GM21526 (cell line): Measurements from ENCODE around the gene PTPN21.

Experiments
- ATAC-seq: cut with Tn5 transposase; IDR thresholded peaks from one replicate; pipeline ENCODE4 v1.9.1; 2021; ENCODE audit warnings: moderate library complexity; ENCODE audit not compliant: unreplicated experiment, low FRiP score

PTPN21 gene

DNA sequence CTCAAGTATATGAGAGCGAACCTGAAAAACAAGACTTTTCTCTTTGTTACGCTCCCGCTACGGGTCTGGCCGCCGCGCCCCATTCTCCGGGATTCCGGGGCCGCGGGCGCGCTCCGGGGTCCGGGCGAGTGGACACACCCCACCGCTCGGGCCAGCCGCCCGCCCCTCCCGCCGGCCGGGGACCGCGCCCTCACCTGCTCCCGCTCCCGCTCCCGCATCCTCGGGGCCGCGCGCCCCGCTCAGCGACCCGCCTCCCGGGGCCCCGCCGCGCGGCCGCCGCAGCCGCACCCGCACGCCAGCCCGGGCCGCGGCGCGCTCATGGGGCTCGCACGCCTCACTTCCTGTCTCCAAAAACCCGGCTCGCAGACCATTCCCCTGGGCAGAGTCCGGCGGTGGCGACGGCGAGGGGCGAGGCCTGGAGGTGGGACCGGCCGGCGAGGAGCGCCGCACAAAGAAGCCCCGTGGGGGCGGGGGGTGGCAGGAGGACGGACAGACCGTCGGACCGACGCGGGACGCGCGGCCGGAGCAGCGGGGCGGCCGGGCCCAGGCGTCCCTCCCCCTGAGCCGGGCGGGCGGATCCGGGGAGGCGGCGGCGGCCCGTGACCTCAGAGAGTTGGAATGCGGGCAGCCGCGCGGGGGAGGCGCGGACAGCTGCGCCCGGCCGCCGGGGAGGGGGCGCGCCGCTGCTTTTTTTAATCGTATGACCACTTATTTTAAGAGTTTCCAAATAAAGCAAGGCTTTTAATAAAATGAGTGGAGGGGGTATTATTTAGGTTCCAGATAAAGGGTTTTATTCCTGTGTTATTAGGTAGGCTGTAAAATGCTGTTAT lies at the start of gene PTPN21:
TSS of gene PTPN21 (minus strand) at position 551 of the 830 bp plus-strand sequence. CDS start 4,590 bp downstream, outside the sequence.
- ATAC-seq: no peak

DNA sequence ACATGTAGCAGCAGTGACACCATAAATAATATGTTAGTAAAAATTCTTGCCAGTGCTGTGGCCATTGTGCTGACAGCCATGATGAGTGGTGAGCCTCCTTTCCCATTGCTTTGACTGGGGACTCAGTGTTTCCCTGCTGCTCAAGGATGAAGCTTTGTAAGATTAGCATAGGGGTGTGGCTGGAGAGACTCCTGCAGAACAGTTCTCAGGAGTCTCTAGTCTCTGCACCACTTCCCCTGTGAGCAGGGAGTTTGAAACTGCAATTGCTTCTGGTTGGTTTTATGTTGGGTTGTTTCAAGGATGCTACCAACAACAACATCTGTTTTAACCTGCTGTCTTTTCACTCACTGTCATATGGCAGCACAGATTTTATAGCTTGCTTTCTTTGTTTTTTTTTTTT lies 49.4 kb upstream of the PTPN21 start:
- ATAC-seq: no peak

DNA sequence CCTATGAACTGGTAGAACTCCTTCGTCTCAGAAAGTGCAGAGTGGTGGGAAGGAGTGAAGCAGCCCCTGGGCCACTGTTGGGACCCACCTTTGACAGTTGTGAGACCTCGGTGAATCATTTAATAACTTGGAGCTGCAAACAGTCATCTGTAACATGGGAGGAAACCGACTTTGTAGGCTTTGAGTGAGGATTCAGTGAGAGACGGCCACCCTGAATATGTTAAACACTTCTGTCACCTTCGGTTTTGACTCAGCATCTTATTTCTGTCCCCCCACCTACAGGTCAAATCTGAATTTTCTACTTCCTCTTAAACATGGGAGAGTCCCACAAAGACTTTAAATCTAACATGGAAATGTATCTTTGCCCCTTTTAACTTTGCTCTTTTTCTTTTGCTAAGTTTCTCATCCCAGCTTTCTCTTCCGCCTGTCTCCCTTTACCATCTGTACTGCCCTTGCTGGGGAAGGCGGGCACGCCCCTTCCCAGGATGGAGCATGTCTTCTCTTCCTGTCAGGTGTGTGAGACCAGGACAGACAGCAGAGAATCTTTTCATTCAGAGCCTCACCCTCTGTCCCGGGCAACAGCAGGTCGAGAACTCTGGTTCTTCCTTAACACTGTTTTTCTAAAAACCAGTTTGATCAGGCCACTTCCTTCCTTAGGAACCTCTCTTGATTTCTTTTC lies 45.1 kb upstream of the PTPN21 start:
- peak; percentile 91 for ATAC-seq

DNA sequence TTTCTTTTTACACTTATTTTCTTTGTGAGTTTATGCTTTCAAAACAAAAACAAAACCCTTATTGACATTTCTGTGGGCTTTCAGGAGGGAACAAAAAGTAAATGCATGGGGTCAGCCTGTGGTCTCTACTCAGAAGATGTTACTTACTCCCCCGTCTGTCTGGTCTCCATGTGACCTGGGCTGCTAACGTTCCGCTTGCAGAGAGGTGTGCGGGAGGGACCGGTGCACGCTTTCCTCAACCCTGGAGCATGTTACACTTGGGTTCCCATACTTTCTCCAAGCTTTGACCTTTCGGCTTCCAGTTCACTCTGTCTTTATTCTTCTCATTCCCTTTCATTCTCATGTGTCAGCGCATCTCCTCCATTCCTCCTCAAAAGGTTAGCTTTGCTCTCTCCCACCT lies 44.5 kb upstream of the PTPN21 start:
- ATAC-seq: peak; percentile 33

DNA sequence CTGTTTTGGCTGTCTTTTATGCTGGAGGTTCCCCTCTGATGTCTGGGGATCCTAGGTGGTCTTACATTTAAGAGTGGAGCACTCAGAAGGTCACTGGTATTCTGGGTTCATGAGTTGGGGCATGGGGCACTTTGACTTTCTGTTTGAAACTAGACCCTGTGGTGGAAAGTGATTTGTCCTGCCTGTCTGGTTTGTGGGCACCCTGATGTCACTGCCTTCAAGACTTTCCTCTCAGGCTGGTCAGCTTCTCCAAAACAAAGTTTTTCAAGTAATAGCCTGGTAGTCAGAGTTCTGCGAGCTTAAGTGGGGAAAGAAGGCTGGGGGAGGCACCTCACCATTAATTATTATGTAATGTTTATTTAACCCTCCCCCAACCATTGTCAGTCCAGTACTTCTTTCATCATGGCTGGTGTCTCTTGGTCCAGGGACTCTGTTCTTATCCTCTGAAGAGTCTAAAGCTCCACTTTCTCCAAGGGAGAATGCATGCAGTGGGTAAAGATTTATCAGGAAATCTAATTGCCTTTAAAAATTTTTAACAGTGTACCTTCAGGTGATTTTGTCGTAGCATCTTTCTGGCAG lies 43.4 kb upstream of the PTPN21 start:
- ATAC-seq: no peak

DNA sequence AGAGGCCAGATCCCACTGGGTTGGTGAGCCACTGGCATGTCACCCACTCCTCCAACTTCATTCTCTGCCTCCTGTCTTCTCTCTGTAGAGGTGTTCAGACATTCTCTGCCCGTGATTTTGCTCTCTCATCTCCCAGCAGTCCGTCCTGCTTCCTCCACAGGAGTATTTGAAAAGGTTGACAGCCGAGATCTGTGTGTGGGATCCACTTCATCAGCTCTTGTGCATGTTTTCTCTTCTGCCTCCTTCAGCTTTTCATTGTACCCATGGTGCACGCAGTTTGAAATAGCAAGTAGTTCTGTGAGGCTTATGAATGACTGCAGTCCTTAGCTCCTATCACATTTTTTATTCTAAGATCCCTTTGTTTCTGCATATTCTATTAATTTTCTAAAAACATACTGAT lies 42.8 kb upstream of the PTPN21 start:
- ATAC-seq: no peak

DNA sequence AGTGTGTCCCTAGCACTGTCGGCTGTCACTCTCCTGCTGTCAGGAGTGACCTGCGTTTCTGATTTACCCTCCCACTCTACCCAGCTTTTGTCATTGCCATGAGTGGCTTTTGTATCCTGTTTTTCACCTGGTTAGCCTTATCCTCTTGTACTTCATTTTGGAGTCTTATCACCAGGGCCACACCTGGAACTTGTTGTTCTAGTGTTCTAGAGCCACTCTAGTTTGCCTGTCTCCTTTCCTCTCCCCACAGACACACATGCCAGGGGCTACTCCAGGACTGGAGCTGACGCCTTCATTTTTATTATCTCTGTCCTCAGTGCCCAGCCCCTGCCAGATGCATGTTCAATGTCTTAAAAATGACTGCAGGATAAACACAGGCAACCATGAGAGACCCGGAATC lies 42.2 kb upstream of the PTPN21 start:
- no peak for ATAC-seq

DNA sequence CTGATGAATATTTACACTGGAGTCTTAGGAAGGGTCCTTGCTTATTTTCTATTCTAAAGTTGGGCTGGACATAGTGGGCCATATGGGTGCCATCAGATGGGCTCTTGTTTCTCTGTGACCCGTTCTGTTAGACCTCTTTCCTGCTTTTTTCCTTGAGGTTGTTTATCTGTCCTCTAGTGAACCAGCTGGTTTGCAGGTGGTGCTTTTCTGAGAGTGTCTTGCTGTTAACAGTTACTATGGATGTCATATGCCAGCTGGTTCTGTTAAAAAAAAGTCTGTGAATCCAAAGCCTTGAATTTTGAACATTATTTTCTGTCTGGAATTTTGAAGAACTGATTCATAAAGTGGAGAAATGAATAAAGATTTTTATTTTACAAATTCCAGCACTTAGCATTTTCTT lies 37.2 kb upstream of the PTPN21 start:
- no peak for ATAC-seq

DNA sequence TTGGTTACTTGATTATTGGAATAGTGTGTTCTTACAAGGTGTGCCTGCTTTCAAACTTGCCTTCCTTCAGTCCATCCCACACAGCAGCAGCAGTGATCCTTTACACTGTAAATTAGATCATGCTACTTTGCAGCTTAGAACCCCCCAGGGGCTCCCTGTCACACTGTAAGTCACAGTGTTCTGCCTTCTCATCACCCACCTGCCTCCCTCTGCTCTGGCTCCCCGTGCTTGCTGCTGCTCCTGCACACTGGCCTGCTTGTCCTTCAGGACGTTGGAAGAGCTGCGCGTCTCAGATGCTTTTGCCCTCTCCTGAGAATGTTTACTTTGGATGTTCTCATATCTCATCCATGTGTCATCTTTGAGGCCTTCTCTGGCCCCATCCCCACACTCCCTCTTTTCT lies 35.4 kb upstream of the PTPN21 start:
- no peak for ATAC-seq

DNA sequence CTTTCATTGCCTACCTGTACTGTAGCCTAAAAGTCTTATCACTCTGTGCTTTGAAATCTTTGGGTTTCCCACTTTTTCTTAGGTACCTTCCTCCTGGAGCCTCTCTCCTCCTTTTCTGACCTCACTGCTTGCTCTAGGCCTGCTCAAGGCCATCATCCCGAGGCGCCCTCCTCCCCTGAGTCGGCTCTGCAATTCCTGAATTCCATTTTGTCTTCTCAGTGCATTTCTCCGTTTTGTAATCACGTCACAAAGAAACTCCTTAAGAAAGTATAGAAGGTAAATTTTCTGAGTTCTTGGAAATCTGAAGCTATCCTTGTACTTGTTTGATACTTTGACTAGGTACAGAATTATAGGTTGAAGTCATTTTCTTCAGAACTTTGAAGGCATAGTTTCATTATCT lies 33.3 kb upstream of the PTPN21 start:
- ATAC-seq: no peak

DNA sequence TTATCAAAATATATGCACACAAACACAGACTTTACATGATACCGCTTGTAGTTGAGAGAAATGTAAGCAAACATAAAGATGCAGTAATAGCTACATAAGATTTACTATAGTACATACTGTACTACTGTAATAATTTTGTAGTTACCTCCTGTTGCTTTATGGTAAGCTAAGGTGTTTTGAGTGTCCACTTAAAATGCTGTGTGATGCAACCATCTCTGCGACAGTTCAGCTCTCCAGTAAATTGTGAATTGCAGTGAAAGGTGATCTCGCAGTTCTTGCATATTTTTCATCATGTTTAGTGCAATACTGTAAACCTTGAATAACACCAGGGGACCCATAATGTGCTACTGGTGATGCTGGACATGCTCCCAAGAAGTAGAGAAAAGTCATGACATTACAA lies 29.6 kb upstream of the PTPN21 start:
- ATAC-seq: no peak

DNA sequence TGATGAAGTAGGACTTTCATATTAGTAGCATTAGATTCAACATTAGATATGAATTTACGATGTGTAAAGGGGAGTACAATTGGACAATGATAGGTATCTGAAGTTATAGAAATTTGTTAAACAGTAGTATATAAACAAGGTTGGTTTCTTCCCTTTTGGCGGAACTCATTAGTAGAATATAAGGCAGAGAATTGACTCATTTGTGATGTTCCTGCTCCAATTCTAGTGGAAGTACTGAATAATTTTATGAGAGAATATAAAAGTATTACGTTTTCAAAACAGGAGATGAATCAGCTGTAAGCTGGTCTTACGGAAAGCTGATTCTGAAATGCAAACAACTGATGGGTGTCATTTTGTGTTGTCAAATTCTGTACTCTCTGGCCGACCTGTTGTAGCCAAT lies 21.4 kb upstream of the PTPN21 start:
- no peak for ATAC-seq

DNA sequence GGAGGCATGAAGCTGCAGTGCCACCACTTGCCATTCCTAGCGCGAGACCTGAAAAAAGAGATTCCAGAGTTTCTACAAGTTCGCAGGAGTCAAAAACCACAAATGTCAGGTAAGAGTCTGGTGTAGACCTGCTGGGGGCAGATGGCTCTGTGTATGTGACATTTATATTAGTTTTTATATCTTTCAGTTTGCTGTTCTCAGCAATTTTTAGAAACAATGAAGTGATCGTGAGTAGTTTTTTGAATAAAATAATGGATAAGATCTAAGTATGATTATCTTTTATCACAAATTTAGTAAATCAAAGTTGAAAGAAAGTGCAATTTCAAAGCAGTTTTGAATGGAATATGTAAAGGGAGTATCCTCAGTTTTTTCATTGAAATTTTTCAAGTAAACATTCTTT lies 17.3 kb upstream of the PTPN21 start:
- ATAC-seq: no peak

DNA sequence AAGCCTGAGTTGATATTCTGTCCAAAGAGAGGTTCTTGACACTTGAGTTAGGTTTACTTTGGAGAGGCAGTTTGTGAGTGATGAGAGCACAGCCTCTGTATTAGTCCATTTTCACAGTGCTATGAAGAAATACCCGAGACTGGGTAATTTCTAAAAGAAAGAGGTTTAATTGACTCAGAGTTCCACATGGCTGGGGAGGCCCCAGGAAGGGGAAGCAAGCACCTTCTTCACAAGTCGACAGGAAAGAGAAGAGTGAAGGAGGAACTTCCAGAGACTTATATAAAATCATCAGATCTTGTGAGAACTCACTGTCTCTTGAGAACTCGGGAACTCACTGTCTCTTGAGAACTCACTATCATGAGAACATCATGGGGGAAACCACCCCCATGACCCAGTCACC lies 13.4 kb upstream of the PTPN21 start:
- no peak for ATAC-seq

DNA sequence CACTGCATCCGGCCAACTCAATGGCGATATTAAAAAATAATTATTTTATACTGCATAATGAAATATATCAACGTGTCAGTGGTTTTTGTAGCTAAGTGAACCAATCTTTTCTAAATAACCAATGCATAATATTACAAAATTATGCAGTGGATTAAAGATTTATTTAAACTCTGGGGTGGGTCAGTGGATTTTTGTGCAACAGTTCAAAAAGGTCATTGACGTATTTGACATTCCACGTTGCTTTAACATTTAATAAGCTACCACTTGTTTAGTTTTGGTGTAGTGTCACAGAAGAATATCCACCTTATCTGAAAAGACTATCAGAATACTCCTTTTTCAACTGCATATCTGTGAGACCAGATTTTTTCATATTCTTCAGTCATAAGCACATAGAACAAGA lies 10.6 kb upstream of the PTPN21 start:
- ATAC-seq: no peak

DNA sequence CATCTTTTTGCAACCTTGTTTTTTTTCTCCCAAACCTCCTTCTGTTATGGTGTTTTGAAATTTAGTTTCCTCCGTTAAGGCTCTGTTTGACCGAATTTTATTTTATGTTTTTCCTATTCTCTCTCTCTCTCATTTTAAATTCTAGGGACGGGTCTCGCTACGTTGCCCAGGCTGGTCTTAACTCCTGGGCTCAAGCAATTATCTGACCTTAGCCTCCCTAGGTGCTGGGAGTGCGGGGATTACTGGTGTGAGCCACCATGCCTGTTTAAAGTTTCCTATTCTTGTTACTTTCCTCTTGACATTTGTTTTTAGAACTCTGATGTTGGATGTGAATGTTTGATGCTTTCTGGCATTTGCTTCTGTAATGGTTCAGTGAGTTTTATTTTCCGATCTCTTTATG lies 9.0 kb upstream of the PTPN21 start:
- no peak for ATAC-seq

DNA sequence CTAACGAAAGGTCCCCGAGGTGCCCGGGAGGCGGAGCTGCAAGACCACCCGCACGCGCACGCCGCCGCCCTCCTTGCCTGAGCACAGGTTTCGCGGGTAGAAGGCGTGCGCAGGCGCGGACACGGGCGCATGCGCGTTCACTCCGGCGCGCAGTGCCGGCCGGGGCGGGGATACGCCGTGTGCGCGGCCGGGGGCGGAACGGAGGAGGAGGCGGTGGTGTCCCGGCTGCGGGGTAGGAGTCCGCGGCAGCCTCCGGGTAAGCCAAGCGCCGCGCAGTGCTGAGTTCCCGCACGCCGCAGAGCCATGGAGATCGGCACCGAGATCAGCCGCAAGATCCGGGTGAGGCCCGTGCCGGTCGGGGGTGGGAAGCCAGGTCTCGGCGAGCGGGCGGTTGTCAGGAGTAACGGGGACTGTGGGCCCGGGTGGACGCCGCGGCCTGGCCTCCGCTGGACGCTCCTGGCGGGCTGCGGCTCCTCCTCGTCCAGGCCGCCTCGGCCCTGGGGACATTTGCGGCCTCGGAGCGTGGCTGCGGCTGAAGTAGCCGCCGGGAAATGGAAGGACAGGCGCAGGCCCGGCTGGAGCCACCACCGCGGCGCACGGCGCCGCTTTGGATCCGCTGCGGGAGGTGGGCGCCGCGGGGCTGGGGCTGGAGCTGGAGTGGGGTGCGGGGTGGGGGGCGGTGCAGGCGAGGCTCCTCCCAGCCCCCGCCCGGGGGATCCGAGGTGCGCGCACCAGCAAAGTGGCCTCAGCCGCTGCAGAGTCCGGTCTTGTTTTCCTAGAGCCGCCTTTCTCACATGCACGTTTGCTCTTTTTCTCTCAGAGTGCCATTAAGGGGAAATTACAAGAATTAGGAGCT lies 8.3 kb upstream of the PTPN21 start, which contains the start of gene ZC3H14:
TSS of gene ZC3H14 (plus strand) at position 207 of the 856 bp plus-strand sequence. CDS start at position 304, 97 bp downstream.
- peak; percentile 95 for ATAC-seq

DNA sequence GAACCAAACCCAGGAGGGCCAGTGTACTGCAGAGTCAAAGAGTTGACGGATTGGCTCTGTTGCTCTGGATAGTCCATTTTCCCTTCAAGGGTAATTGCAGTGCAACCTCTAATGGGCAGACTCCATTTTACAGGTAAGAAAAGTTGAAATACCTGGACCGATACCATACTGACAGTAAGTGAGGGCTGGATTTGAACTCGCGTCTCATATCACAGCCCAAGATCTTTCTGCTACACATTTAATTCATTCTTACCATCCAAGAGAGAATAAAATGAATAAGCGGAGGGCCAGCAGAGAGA lies 7.7 kb upstream of the PTPN21 start:
- no peak for ATAC-seq

DNA sequence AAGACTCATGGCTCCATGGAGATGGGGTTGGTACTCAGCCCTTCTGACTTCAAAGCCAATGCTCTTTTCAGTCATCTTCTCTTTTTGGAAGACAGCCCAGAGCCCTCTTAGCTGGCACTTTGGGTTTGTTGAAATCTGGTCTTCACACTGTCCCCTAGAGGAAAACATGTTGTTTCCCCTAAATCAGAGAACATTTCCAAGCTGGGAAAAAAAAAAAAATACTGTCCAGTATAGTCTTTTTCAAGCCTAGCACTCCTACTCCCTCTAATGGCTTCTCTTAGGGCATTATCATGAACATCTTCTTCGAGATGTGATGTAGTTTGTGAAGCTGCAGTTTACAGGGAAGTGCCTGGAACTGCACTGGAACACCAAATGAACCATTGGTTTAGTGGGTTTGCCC lies 5.0 kb upstream of the PTPN21 start:
- ATAC-seq: no peak

DNA sequence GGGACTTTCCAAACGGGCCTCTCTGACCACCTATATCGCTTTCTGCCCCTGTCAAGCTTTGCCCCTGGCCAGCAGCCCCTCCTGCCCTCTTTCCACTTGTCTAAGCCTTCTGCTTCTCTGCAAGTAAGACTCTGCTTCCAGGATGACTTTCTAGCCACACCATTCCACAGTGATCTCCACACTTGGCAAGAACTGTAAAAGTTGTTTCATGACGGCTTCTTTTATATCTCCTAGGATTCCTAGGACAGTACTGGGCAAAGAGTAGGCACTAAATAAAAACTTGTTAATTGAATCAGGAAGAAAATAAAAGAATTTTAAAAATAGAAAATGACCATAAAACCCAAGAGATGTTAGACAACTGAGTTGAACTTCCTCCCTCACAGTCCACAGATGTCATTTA lies 1.8 kb upstream of the PTPN21 start:
- no peak for ATAC-seq

DNA sequence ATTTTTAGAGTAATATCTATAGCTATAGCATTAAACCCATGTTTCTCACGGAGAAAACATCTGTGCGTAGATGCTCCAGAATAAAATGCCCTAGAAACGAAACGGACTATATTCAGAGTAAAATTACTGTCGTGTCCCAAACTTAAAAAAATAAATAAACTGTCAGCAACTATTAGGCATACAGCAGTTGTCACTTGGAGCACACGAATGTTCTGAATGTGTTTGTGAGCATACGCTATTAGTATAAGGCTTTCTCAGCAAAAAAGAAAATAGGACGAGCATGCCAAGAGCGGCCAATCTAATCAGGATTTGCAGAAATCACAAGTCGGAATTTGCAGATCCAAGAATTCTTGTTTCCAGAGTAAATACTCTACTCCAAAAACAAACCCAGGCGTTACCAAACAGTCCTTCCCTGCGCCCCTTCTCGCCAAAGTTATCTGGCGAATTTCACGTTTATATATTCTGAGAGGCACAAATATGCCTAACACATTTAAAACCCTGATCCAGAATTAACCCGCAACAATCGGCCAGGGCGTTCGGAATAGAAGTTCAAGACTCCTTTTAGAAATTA lies 836 bp downstream of the PTPN21 start:
- ATAC-seq: no peak
